NB4 (cell line): Measurements from ENCODE around the gene RNF182.
A peak's percentile ranks its signal among the peaks of the same experiment; 100 is the strongest.

Source experiments
- DNase-seq: peaks from one replicate; pipeline ENCODE4 v3.0.0; 2010; ENCODE audit warnings: low read depth
- H3K4me3 ChIP-seq: one replicate; pipeline ENCODE4 v1.5.1; 2011; ENCODE audit warnings: mild to moderate bottlenecking, low read depth, low read length, moderate library complexity
- MYC ChIP-seq: IDR thresholded peaks from 2 replicates; pipeline ENCODE4 v1.6.1; 2011; ENCODE audit warnings: low read depth, low read length
- POLR2A ChIP-seq: IDR thresholded peaks from 2 replicates; pipeline ENCODE4 v1.6.1; 2011; ENCODE audit warnings: mild to moderate bottlenecking; ENCODE audit not compliant: insufficient read length; ENCODE audit errors: extremely low read depth
- TF ChIP-seq, protein P1 (sequence below): IDR thresholded peaks from one replicate; pipeline ENCODE4 v1.5.1; 2012; ENCODE audit warnings: low read depth, low read length
- TF ChIP-seq, protein P2 (sequence below): IDR thresholded peaks from 2 replicates; pipeline ENCODE4 v1.6.1; 2011; ENCODE audit warnings: low read depth, low read length

The RNF182 gene

DNA sequence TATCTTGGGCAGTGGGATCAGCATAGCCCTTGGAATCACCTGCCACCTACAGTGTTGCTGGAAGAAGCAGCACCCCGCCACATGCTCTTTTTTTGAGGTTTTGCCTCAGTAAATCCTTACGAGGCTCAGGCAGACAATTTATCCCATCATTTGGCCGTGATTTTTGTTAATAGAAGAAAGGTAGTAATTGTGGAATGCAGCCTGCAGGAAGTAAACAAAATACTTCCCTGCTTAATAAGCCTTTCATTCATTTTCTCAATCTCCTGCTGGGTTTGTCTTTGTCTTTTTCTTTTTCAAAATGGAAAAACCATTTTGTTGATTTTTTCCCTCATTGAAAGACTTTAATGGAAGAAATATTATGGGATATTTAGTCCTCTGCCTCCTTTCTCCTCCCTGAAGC lies 99.1 kb downstream of the RNF182 start:
- no peak overlapping the region for H3K4me3 ChIP-seq
- DNase-seq = no peak
- TF ChIP-seq POLR2A (no peak), MYC (no peak)
- TF ChIP-seq, protein P1, sequence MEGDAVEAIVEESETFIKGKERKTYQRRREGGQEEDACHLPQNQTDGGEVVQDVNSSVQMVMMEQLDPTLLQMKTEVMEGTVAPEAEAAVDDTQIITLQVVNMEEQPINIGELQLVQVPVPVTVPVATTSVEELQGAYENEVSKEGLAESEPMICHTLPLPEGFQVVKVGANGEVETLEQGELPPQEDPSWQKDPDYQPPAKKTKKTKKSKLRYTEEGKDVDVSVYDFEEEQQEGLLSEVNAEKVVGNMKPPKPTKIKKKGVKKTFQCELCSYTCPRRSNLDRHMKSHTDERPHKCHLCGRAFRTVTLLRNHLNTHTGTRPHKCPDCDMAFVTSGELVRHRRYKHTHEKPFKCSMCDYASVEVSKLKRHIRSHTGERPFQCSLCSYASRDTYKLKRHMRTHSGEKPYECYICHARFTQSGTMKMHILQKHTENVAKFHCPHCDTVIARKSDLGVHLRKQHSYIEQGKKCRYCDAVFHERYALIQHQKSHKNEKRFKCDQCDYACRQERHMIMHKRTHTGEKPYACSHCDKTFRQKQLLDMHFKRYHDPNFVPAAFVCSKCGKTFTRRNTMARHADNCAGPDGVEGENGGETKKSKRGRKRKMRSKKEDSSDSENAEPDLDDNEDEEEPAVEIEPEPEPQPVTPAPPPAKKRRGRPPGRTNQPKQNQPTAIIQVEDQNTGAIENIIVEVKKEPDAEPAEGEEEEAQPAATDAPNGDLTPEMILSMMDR = no peak
- TF ChIP-seq, protein P2, sequence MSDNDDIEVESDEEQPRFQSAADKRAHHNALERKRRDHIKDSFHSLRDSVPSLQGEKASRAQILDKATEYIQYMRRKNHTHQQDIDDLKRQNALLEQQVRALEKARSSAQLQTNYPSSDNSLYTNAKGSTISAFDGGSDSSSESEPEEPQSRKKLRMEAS = no peak

GRCh38 chr6:14025160-14025559 lies 100.4 kb downstream of the RNF182 start:
- H3K4me3 ChIP-seq = no peak overlapping the region
- peak; percentile 65 for DNase-seq
- TF ChIP-seq POLR2A (no peak), MYC (peak; percentile 36; the same call in 1 of the 2 replicates)
- TF ChIP-seq, protein P2 = 0 out of 2 replicates have a peak, but pooled peaks have one; percentile 17

GRCh38 chr6:14026831-14027539 lies 102.2 kb downstream of the RNF182 start:
- TF ChIP-seq, protein P1 = no peak
- no peak for TF ChIP-seq MYC
- no peak for TF ChIP-seq POLR2A
- H3K4me3 ChIP-seq = no peak overlapping the region
- no peak for DNase-seq

GRCh38 chr6:14028631-14029030 lies 103.9 kb downstream of the RNF182 start:
- DNase-seq = no peak
- no peak overlapping the region for H3K4me3 ChIP-seq

GRCh38 chr6:14029605-14030004 lies 104.9 kb downstream of the RNF182 start:
- DNase-seq = no peak
- TF ChIP-seq MYC (no peak), POLR2A (no peak)
- TF ChIP-seq, protein P2 = no peak
- TF ChIP-seq, protein P1 = no peak
- H3K4me3 ChIP-seq = no peak overlapping the region

More at GRCh38 chr6:14028631-14029030, 103.9 kb downstream of the RNF182 start:
- no peak for TF ChIP-seq POLR2A
- no peak for TF ChIP-seq MYC
- TF ChIP-seq, protein P1 = no peak
- TF ChIP-seq, protein P2 = no peak
